ENCODE data around the gene NVL. TPM values are rescaled to one million over a fixed set of nuclear protein-coding genes. Genes with fewer than 3 reads are reported as not detected.

NVL gene
- total and polyA plus RNA-seq, 2 donors (not counting 3 experiments of a cell fraction or from before 2014, with no cell fraction given): 16.7 to 30.3 TPM

DNA sequence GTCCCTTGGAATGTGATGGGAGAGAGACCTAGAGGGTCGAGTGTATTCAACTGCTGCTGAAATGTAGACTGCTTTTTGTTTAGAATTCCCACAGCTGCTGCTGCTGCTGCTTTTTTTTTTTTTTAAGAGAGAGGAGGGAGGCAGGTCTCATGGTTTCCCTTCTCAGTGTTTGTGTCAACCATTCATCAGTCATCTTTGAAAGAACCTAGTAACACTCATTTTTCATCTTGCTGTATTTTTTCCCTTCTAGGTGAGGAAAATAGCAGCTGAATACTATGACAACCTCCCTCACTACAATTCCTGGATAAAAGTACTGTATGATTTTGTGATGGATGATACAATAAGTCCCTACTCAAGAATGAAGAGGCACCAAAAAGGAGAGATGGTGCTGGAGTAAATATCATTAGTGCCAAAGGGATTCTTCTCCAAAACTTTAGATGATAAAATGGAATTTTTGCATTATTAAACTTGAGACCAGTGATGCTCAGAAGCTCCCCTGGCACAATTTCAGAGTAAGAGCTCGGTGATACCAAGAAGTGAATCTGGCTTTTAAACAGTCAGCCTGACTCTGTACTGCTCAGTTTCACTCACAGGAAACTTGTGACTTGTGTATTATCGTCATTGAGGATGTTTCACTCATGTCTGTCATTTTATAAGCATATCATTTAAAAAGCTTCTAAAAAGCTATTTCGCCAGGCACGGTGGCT is 137.7 kb downstream of the NVL start:
- Histone ChIP-seq H3K9me3 (replicated peaks; ENCODE audit: control insufficient read depth, insufficient read depth, low read length) (no peaks in the 10 kb centered on the region), H3K4me1 (ENCODE audit: control insufficient read depth, extremely low read depth, insufficient read depth, low read length) (no peaks in the 10 kb centered on the region), H3K79me2 (ENCODE audit: control insufficient read depth, insufficient read depth, low read length) (peaks cover 37% of the 10 kb centered on the region), H3K9me1 (replicated peaks; ENCODE audit: control insufficient read depth, extremely low read depth, insufficient read depth, low read length) (no peaks in the 10 kb centered on the region), H3K4me3 (replicated peaks in 1 of 3; ENCODE audit: insufficient read depth in 1 of 3, low read depth in 1 of 3, low read length in 3 of 3) (no peak overlapping the region), H3K9ac (replicated peaks; ENCODE audit: extremely low read depth, insufficient read depth, low read length) (no peak overlapping the region), H3K4me2 (ENCODE audit: insufficient read depth, low read length) (no peak overlapping the region), H3K27me3 (ENCODE audit: control insufficient read depth in 2 of 2, insufficient read depth in 2 of 2, low read length in 2 of 2) (no peaks in the 10 kb centered on the region), H3K36me3 (ENCODE audit: control insufficient read depth in 2 of 2, extremely low read depth in 1 of 2, insufficient read depth in 2 of 2, low read length in 2 of 2) (peaks cover 2 to 7% of the 10 kb centered on the region in 2 experiments), H2AFZ (ENCODE audit: low read depth, low read length) (no peak overlapping the region), H3K27ac (ENCODE audit: insufficient read depth, low read depth, low read length) (no peak overlapping the region), H4K20me1 (replicated peaks; ENCODE audit: control insufficient read depth, extremely low read depth, insufficient read depth, low read length) (no peaks in the 10 kb centered on the region)
- no peak for TF ChIP-seq POLR2AphosphoS5 (IDR thresholded peaks at IDR 0.05; ENCODE audit: insufficient read depth, low read depth, low read length)
- no peak for TF ChIP-seq FOS (IDR thresholded peaks at IDR 0.05; ENCODE audit: borderline replicate concordance, insufficient read depth, low read length)
- TF ChIP-seq, protein P1, sequence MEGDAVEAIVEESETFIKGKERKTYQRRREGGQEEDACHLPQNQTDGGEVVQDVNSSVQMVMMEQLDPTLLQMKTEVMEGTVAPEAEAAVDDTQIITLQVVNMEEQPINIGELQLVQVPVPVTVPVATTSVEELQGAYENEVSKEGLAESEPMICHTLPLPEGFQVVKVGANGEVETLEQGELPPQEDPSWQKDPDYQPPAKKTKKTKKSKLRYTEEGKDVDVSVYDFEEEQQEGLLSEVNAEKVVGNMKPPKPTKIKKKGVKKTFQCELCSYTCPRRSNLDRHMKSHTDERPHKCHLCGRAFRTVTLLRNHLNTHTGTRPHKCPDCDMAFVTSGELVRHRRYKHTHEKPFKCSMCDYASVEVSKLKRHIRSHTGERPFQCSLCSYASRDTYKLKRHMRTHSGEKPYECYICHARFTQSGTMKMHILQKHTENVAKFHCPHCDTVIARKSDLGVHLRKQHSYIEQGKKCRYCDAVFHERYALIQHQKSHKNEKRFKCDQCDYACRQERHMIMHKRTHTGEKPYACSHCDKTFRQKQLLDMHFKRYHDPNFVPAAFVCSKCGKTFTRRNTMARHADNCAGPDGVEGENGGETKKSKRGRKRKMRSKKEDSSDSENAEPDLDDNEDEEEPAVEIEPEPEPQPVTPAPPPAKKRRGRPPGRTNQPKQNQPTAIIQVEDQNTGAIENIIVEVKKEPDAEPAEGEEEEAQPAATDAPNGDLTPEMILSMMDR (IDR thresholded peaks at IDR 0.05; ENCODE audit: extremely low read depth in 1 of 2, insufficient read depth in 1 of 2, low read depth in 1 of 2, low read length in 2 of 2): no peak
- FAIRE-seq: no peak
- DNase-seq (ENCODE audit: low read depth, low spot score): no peak
- POLR2A ChIA-PET: no interaction called here
- dilution Hi-C loops (cut with MboI; ENCODE audit: extremely low pct_ligation_motif_present, low sequenced_read_pairs): no loop called here
- CTCF ChIA-PET: interaction anchor here (0.7 to 1.4 kb wide), 3 partner anchors 9 to 64 kb away, joined by 3 to 4 read pairs (median 3); partner anchors contain the start of gene DEGS1
- intact Hi-C loops (cut with micrococcal nuclease): no loop called here
- BruUV-seq (replicated peaks): TSS peak; percentile 32

DNA sequence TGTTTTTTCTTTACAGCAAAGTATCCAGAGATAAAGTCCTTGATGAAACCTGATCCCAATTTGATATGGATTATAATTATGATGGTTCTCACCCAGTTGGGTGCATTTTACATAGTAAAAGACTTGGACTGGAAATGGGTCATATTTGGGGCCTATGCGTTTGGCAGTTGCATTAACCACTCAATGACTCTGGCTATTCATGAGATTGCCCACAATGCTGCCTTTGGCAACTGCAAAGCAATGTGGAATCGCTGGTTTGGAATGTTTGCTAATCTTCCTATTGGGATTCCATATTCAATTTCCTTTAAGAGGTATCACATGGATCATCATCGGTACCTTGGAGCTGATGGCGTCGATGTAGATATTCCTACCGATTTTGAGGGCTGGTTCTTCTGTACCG is 140.4 kb downstream of the NVL start:
- CTCF ChIA-PET: no interaction called here

More for the DNA sequence above, 140.4 kb downstream of the NVL start:
- H3K4me1 ChIP-seq (ENCODE audit: control insufficient read depth, extremely low read depth, insufficient read depth, low read length): no peaks in the 10 kb centered on the region
- dilution Hi-C loops (cut with MboI; ENCODE audit: extremely low pct_ligation_motif_present, low sequenced_read_pairs) (no loop called here), intact Hi-C loops (cut with micrococcal nuclease) (loop anchor here (5.0 kb wide), 1 partner anchor 443 kb away; no protein-coding TSS in a partner anchor)
- H3K9me1 ChIP-seq (replicated peaks; ENCODE audit: control insufficient read depth, extremely low read depth, insufficient read depth, low read length): no peaks in the 10 kb centered on the region
- no peak overlapping the region for H3K9ac ChIP-seq (replicated peaks; ENCODE audit: extremely low read depth, insufficient read depth, low read length)
- H3K9me3 ChIP-seq (replicated peaks; ENCODE audit: control insufficient read depth, insufficient read depth, low read length): no peaks in the 10 kb centered on the region
- H4K20me1 ChIP-seq (replicated peaks; ENCODE audit: control insufficient read depth, extremely low read depth, insufficient read depth, low read length): no peaks in the 10 kb centered on the region
- no peak overlapping the region for H3K27ac ChIP-seq (ENCODE audit: insufficient read depth, low read depth, low read length)
- H3K4me2 ChIP-seq (ENCODE audit: insufficient read depth, low read length): no peak overlapping the region
- peaks cover 63% of the 10 kb centered on the region for H3K79me2 ChIP-seq (ENCODE audit: control insufficient read depth, insufficient read depth, low read length)
- peaks cover 2 to 7% of the 10 kb centered on the region in 2 experiments for H3K36me3 ChIP-seq (ENCODE audit: control insufficient read depth in 2 of 2, extremely low read depth in 1 of 2, insufficient read depth in 2 of 2, low read length in 2 of 2)
- POLR2A ChIA-PET: no interaction called here
- H3K27me3 ChIP-seq (ENCODE audit: control insufficient read depth in 2 of 2, insufficient read depth in 2 of 2, low read length in 2 of 2): no peaks in the 10 kb centered on the region
- no peak for FAIRE-seq
- no peak overlapping the region for H2AFZ ChIP-seq (ENCODE audit: low read depth, low read length)
- no TSS peak for BruUV-seq (replicated peaks)
- no peak for DNase-seq (ENCODE audit: low read depth, low spot score)
- TF ChIP-seq JUN (IDR thresholded peaks at IDR 0.05; ENCODE audit: borderline replicate concordance, insufficient read depth, insufficient read length, low read depth): no peak
- TF ChIP-seq, protein P1 (IDR thresholded peaks at IDR 0.05; ENCODE audit: extremely low read depth in 1 of 2, insufficient read depth in 1 of 2, low read depth in 1 of 2, low read length in 2 of 2): no peak
- TF ChIP-seq EZH2 (IDR thresholded peaks at IDR 0.05; ENCODE audit: borderline replicate concordance, low read depth, low read length, severe bottlenecking): no peak
- no peak for TF ChIP-seq POLR2A (IDR thresholded peaks at IDR 0.05; ENCODE audit: low read depth, low read length)
- TF ChIP-seq POLR2AphosphoS5 (IDR thresholded peaks at IDR 0.05; ENCODE audit: insufficient read depth, low read depth, low read length): no peak
- no peak for TF ChIP-seq MAX (IDR thresholded peaks at IDR 0.05; ENCODE audit: insufficient read depth, insufficient read length)
- TF ChIP-seq FOS (IDR thresholded peaks at IDR 0.05; ENCODE audit: borderline replicate concordance, insufficient read depth, low read length): no peak
- TF ChIP-seq MYC (IDR thresholded peaks at IDR 0.05; ENCODE audit: low read depth, low read length): no peak
- TF ChIP-seq GATA2 (IDR thresholded peaks at IDR 0.05; ENCODE audit: insufficient read depth, insufficient read length, low read depth, low read length): no peak
- H3K4me3 ChIP-seq (replicated peaks in 1 of 3; ENCODE audit: insufficient read depth in 1 of 3, low read depth in 1 of 3, low read length in 3 of 3): no peak overlapping the region

Measured in endothelial cell of umbilical vein (primary cell).